Peyer's patch (tissue), 4 donors: ENCODE results near the gene MAP3K21.

ENCODE experiments used
- CTCF ChIP-seq, 6 experiments: fragments of 450-650 bp in 4 of 6; fragments of 200-600 bp in 2 of 6; sonication (generic) in 1 of 6; IDR thresholded peaks; one replicate each; pipeline ENCODE4 v1.5.1; 2017 to 2019; ENCODE audit warnings: antibody characterized with exemption in 6 of 6, mild to moderate bottlenecking in 3 of 6, moderate library complexity in 1 of 6
- POLR2A ChIP-seq, 2 donors: fragments of 450-650 bp; IDR thresholded peaks; one replicate each; pipeline ENCODE4 v1.5.1; 2017; ENCODE audit warnings: antibody characterized with exemption in 2 of 2, mild to moderate bottlenecking in 2 of 2, moderate library complexity in 2 of 2

- TF ChIP-seq CTCF (IDR thresholded peaks at IDR 0.05), result no peak
- no peak for TF ChIP-seq POLR2A (IDR thresholded peaks at IDR 0.05)
Measured at GRCh38 chr1:233381806-233382205, 54.3 kb downstream of the MAP3K21 start.
